SK-N-SH (cell line): ENCODE data around the gene NRN1L. TPM values are rescaled to one million over a fixed set of nuclear protein-coding genes. Genes with fewer than 3 reads are reported as not detected.

Experiments used
- CTCF ChIA-PET: fragments of 300-600, 350-600 bp; formaldehyde crosslinking; extraction: SDS; loops from one replicate; lab custom pipeline; 2021; lab: Yijun Ruan, JAX
- POLR2A ChIA-PET: fragments of 350-600 bp; sonication (Branson Sonifier 250); formaldehyde crosslinking; extraction: SDS; loops from one replicate; lab custom pipeline; 2020; ENCODE audit warnings: antibody characterized with exemption, inconsistent platforms; lab: Yijun Ruan, JAX
- DNase-seq: peaks from one replicate; pipeline ENCODE4 v3.0.0; 2012
- H2AFZ ChIP-seq: fragments of 200-600 bp; sonication (generic); 2 replicates; pipeline ENCODE4 v1.8.1; 2016; ENCODE audit warnings: antibody characterized with exemption, mild to moderate bottlenecking, low read depth
- H3F3A ChIP-seq: fragments of 200-600 bp; sonication (generic); replicated peaks from 2 replicates; pipeline ENCODE3; 2016; ENCODE audit warnings: antibody characterized with exemption, mild to moderate bottlenecking; ENCODE audit not compliant: insufficient read depth
- H3K27ac ChIP-seq, 2 experiments: fragments of 200-500 bp in 1 of 2; fragments of 200-600 bp in 1 of 2; sonication (Bioruptor generic) in 1 of 2; sonication (generic), shearing (Covaris generic) in 1 of 2; 2 replicates each; pipeline versions ENCODE4 v1.5.1 to v1.6.1; 2014 to 2016; ENCODE audit warnings: low read depth in 2 of 2, inconsistent platforms in 1 of 2, low read length in 1 of 2, mild to moderate bottlenecking in 1 of 2, mixed read lengths in 1 of 2
- H3K27me3 ChIP-seq: fragments of 200-600 bp; sonication (generic), shearing (Covaris generic); 2 replicates; pipeline ENCODE4 v1.6.1; 2016; ENCODE audit warnings: mixed run types; ENCODE audit not compliant: insufficient read depth
- H3K36me3 ChIP-seq, 2 experiments: fragments of 200-500 bp in 1 of 2; fragments of 200-600 bp in 1 of 2; sonication (Bioruptor generic) in 1 of 2; sonication (generic) in 1 of 2; replicated peaks in 1 of 2; 2 replicates each; pipeline versions ENCODE3 to v1.5.1; 2014 to 2016; ENCODE audit warnings: low read length in 1 of 2, mild to moderate bottlenecking in 1 of 2; ENCODE audit not compliant: insufficient read depth in 2 of 2, control insufficient read depth in 1 of 2
- H3K4me1 ChIP-seq, 2 experiments: fragments of 200-500 bp in 1 of 2; fragments of 200-600 bp in 1 of 2; sonication (Bioruptor generic) in 1 of 2; sonication (generic), shearing (Covaris generic) in 1 of 2; 2 replicates each; pipeline versions ENCODE4 v1.5.1 to v1.6.1; 2014 to 2016; ENCODE audit warnings: low read depth in 1 of 2, low read length in 1 of 2, mixed run types in 1 of 2; ENCODE audit not compliant: insufficient read depth in 2 of 2, control insufficient read depth in 1 of 2
- H3K4me2 ChIP-seq: fragments of 200-600 bp; sonication (generic), shearing (Covaris generic); 2 replicates; pipeline ENCODE4 v1.6.1; 2017; ENCODE audit warnings: mixed run types
- H3K4me3 ChIP-seq, 2 experiments: fragments of 200-500 bp in 1 of 2; fragments of 200-600 bp in 1 of 2; sonication (Bioruptor generic) in 1 of 2; sonication (generic), shearing (Covaris generic) in 1 of 2; 2 replicates each; pipeline versions ENCODE4 v1.5.1 to v1.8.1; 2014 to 2016; ENCODE audit warnings: low read depth in 2 of 2, inconsistent platforms in 1 of 2, low read length in 1 of 2, mild to moderate bottlenecking in 1 of 2, mixed read lengths in 1 of 2, moderate library complexity in 1 of 2
- H3K79me2 ChIP-seq: fragments of 200-600 bp; sonication (generic); 2 replicates; pipeline ENCODE4 v1.8.1; 2017; ENCODE audit warnings: mild to moderate bottlenecking; ENCODE audit not compliant: insufficient read depth
- H3K9ac ChIP-seq: fragments of 200-600 bp; sonication (generic); 2 replicates; pipeline ENCODE4 v1.6.1; 2017; ENCODE audit warnings: mixed run types
- H3K9me2 ChIP-seq: fragments of 200-600 bp; sonication (generic); 2 replicates; pipeline ENCODE4 v1.6.1; 2017; ENCODE audit warnings: mixed run types
- H3K9me3 ChIP-seq: fragments of 200-600 bp; sonication (generic); 2 replicates; pipeline ENCODE4 v1.6.1; 2017; ENCODE audit warnings: mixed run types, mild to moderate bottlenecking, moderate library complexity
- H4K20me1 ChIP-seq: fragments of 200-600 bp; sonication (generic); 2 replicates; pipeline ENCODE4 v1.6.1; 2017; ENCODE audit warnings: mild to moderate bottlenecking, mixed run types; ENCODE audit not compliant: insufficient read depth
- CHD2 ChIP-seq: fragments of 150-350 bp; IDR thresholded peaks from 2 replicates; pipeline ENCODE4 v1.6.1; 2018; ENCODE audit warnings: low read length; ENCODE audit not compliant: partially characterized antibody
- ELF1 ChIP-seq: IDR thresholded peaks from 2 replicates; pipeline ENCODE4 v1.4.0; 2012
- EP300 ChIP-seq, 2 experiments: IDR thresholded peaks; 2 replicates each; pipeline versions ENCODE4 v1.4.0 to v1.6.1; 2012; ENCODE audit warnings: borderline replicate concordance in 1 of 2, low read depth in 1 of 2, low read length in 1 of 2
- FOSL2 ChIP-seq: IDR thresholded peaks from 2 replicates; pipeline ENCODE4 v1.4.0; 2012; ENCODE audit warnings: low read depth, mild to moderate bottlenecking, moderate library complexity, borderline replicate concordance
- FOXJ3 ChIP-seq: sonication (generic); formaldehyde crosslinking; IDR thresholded peaks from 2 replicates; pipeline ENCODE4 v1.5.1; 2020; ENCODE audit warnings: mild to moderate bottlenecking, missing genetic modification reagents
- GABPA ChIP-seq: IDR thresholded peaks from 2 replicates; pipeline ENCODE4 v1.4.0; 2012; ENCODE audit warnings: low read depth, mild to moderate bottlenecking
- GATA2 ChIP-seq: sonication (generic); formaldehyde crosslinking; IDR thresholded peaks from 2 replicates; pipeline ENCODE4 v1.5.0; 2020; ENCODE audit warnings: mild to moderate bottlenecking, missing genetic modification reagents
- MEF2A ChIP-seq: IDR thresholded peaks from 2 replicates; pipeline ENCODE4 v1.4.0; 2012; ENCODE audit warnings: low read depth, borderline replicate concordance
- NRF1 ChIP-seq: IDR thresholded peaks from 2 replicates; pipeline ENCODE4 v1.6.1; 2012; ENCODE audit warnings: low read depth, mild to moderate bottlenecking, low read length
- RFX5 ChIP-seq: IDR thresholded peaks from 2 replicates; pipeline ENCODE4 v1.6.1; 2012; ENCODE audit warnings: mild to moderate bottlenecking, improper control_type of control experiment, low read length
- RXRA ChIP-seq: IDR thresholded peaks from 2 replicates; pipeline ENCODE4 v1.4.0; 2012; ENCODE audit warnings: low read depth, mild to moderate bottlenecking, borderline replicate concordance
- TAF1 ChIP-seq: IDR thresholded peaks from 2 replicates; pipeline ENCODE4 v1.6.1; 2012; ENCODE audit warnings: low read depth, mild to moderate bottlenecking, low read length, moderate library complexity, borderline replicate concordance
- TCF12 ChIP-seq: IDR thresholded peaks from 2 replicates; pipeline ENCODE4 v1.4.0; 2012
- TEAD4 ChIP-seq: IDR thresholded peaks from 2 replicates; pipeline ENCODE4 v1.4.0; 2012; ENCODE audit warnings: mild to moderate bottlenecking, borderline replicate concordance; ENCODE audit not compliant: insufficient read depth
- WGBS: methylation state at CpG from one replicate; pipeline ENCODE4 v1.1.6; 2017; ENCODE audit warnings: low lambda C conversion rate; 5-methylcytosine and 5-hydroxymethylcytosine counted together
- polyA plus RNA-seq, 3 experiments: library from polyadenylated mRNA; depleted of rRNA; stranded (reverse); fragments of >200 nt; gene quantifications; 2 replicates each; pipeline ENCODE4 v1.2.3, GENCODE V29; 2012
- TF ChIP-seq, protein P1 (sequence below): fragments of 200-600 bp; sonication (generic); IDR thresholded peaks from 2 replicates; pipeline ENCODE4 v1.6.1; 2017; ENCODE audit warnings: antibody characterized with exemption, mild to moderate bottlenecking, moderate library complexity
- TF ChIP-seq, protein P2 (sequence below): IDR thresholded peaks from 2 replicates; pipeline ENCODE4 v1.4.0; 2012; ENCODE audit warnings: low read depth
- TF ChIP-seq, protein P3 (sequence below): IDR thresholded peaks from 2 replicates; pipeline ENCODE4; 2012
- TF ChIP-seq, protein P4 (sequence below): fragments of 150-350 bp; IDR thresholded peaks from 2 replicates; pipeline ENCODE4 v1.6.1; 2016; ENCODE audit warnings: mild to moderate bottlenecking, low read depth, low read length
- TF ChIP-seq, protein P5 (sequence below): fragments of 150-350 bp; IDR thresholded peaks from 2 replicates; pipeline ENCODE4 v1.6.1; 2017; ENCODE audit warnings: antibody characterized with exemption, low read length, low read depth, borderline replicate concordance

NRN1L gene
- polyA plus RNA-seq, 1 of the 3 experiments (the other 2 are of a cell fraction): 0.41 TPM

DNA sequence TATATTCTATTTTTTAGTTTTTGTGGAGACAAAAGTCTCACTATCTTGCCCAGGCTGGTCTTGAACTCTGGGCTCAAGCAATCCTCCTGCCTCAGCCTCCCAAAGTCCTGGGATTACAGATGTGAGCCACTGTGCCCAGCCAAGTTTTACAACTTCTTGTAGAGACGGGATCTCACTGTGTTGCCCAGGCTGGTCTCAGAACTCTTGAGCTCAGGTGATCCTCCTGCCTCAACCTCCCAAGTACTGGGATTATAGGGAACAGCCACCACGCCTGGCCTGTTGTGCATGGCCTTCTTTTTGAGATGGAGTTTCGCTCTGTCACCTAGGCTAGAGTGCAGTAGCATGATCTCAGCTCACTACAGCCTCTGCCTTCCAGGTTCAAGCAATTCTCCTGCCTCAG is 31.0 kb upstream of the NRN1L start:
- no peaks in the 10 kb centered on the region for H3K9me3 ChIP-seq
- no peaks in the 10 kb centered on the region for H3K9me2 ChIP-seq
- no peak for DNase-seq
- peaks cover 95% of the 10 kb centered on the region for H4K20me1 ChIP-seq
- H3K79me2 ChIP-seq: peaks cover 100% of the 10 kb centered on the region
- H3K4me2 ChIP-seq: no peak overlapping the region
- ChIA-PET POLR2A (no interaction called here), CTCF (interaction anchor here (0.7 to 1.3 kb wide), 2 partner anchors 9 to 30 kb away, joined by 3 read pairs; no protein-coding TSS in a partner anchor)
- H3K9ac ChIP-seq: no peak overlapping the region
- H2AFZ ChIP-seq: no peak overlapping the region
- H3K27ac ChIP-seq: no peak overlapping the region
- H3F3A ChIP-seq: peaks cover 12% of the 10 kb centered on the region
- peaks cover 0 to 8% of the 10 kb centered on the region in 2 experiments; a peak in 2 of 4 replicates for H3K4me1 ChIP-seq
- no peaks in the 10 kb centered on the region for H3K27me3 ChIP-seq
- no peak overlapping the region for H3K4me3 ChIP-seq
- 95% methylated on average over 3 of the region's 3 CpGs for WGBS
- no peak for TF ChIP-seq MEF2A
- TF ChIP-seq ELF1: no peak
- no peak for TF ChIP-seq TEAD4
- TF ChIP-seq, protein P1, sequence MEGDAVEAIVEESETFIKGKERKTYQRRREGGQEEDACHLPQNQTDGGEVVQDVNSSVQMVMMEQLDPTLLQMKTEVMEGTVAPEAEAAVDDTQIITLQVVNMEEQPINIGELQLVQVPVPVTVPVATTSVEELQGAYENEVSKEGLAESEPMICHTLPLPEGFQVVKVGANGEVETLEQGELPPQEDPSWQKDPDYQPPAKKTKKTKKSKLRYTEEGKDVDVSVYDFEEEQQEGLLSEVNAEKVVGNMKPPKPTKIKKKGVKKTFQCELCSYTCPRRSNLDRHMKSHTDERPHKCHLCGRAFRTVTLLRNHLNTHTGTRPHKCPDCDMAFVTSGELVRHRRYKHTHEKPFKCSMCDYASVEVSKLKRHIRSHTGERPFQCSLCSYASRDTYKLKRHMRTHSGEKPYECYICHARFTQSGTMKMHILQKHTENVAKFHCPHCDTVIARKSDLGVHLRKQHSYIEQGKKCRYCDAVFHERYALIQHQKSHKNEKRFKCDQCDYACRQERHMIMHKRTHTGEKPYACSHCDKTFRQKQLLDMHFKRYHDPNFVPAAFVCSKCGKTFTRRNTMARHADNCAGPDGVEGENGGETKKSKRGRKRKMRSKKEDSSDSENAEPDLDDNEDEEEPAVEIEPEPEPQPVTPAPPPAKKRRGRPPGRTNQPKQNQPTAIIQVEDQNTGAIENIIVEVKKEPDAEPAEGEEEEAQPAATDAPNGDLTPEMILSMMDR: no peak
- TF ChIP-seq RXRA: no peak
- TF ChIP-seq GATA2 (CRISPR knock-in tag): no peak
- TF ChIP-seq EP300 (IDR thresholded peaks at IDR 0.05; ENCODE audit: borderline replicate concordance in 1 of 2, low read depth in 1 of 2, low read length in 1 of 2): no peak
- TF ChIP-seq NRF1: no peak
- TF ChIP-seq TAF1: no peak
- no peak for TF ChIP-seq FOXJ3 (CRISPR knock-in tag)
- no peak for TF ChIP-seq TCF12
- TF ChIP-seq FOSL2: no peak
- TF ChIP-seq, protein P2, sequence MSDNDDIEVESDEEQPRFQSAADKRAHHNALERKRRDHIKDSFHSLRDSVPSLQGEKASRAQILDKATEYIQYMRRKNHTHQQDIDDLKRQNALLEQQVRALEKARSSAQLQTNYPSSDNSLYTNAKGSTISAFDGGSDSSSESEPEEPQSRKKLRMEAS: no peak
- no peak for TF ChIP-seq CHD2
- TF ChIP-seq, protein P3, sequence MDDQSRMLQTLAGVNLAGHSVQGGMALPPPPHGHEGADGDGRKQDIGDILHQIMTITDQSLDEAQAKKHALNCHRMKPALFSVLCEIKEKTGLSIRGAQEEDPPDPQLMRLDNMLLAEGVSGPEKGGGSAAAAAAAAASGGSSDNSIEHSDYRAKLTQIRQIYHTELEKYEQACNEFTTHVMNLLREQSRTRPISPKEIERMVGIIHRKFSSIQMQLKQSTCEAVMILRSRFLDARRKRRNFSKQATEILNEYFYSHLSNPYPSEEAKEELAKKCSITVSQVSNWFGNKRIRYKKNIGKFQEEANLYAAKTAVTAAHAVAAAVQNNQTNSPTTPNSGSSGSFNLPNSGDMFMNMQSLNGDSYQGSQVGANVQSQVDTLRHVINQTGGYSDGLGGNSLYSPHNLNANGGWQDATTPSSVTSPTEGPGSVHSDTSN: no peak
- H3K36me3 ChIP-seq: peaks cover 0 to 6% of the 10 kb centered on the region in 2 experiments

DNA sequence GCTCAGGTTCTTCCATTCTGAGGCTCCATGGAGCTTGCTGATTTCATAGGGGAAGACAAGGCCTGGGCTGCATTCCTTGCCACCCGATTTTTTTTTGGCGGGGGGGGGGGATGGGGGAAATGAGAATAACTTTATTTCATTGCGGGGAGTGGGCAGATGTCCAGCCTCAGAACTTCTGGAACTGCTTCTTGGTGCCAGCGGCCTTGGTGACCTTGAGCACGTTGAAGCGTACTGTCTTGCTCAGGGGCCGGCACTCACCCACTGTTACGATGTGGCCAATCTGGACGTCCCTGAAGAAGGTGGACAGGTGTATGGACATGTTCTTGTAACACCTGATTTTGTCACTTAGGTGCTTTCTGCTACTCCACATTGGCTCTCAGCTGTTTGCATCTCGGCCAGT is 28.9 kb upstream of the NRN1L start:
- H4K20me1 ChIP-seq: peaks cover 99% of the 10 kb centered on the region
- CTCF ChIA-PET: interaction anchor here (0.6 to 2.0 kb wide), 5 partner anchors 28 to 597 kb away, joined by 3 to 10 read pairs (median 4); partner anchors contain the start of gene NRN1L
- TF ChIP-seq TEAD4 (no peak), TAF1 (no peak), RXRA (no peak), RFX5 (no peak), GABPA (no peak), EP300 (IDR thresholded peaks at IDR 0.05; ENCODE audit: borderline replicate concordance in 1 of 2, low read depth in 1 of 2, low read length in 1 of 2) (no peak)
- TF ChIP-seq, protein P4, sequence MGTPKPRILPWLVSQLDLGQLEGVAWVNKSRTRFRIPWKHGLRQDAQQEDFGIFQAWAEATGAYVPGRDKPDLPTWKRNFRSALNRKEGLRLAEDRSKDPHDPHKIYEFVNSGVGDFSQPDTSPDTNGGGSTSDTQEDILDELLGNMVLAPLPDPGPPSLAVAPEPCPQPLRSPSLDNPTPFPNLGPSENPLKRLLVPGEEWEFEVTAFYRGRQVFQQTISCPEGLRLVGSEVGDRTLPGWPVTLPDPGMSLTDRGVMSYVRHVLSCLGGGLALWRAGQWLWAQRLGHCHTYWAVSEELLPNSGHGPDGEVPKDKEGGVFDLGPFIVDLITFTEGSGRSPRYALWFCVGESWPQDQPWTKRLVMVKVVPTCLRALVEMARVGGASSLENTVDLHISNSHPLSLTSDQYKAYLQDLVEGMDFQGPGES: no peak
- TF ChIP-seq, protein P5, sequence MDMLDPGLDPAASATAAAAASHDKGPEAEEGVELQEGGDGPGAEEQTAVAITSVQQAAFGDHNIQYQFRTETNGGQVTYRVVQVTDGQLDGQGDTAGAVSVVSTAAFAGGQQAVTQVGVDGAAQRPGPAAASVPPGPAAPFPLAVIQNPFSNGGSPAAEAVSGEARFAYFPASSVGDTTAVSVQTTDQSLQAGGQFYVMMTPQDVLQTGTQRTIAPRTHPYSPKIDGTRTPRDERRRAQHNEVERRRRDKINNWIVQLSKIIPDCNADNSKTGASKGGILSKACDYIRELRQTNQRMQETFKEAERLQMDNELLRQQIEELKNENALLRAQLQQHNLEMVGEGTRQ: no peak
- TF ChIP-seq, protein P3: no peak
- TF ChIP-seq, protein P2: no peak

More for the DNA sequence above, 28.9 kb upstream of the NRN1L start:
- Histone ChIP-seq H3K9ac (no peak overlapping the region), H3K9me3 (no peaks in the 10 kb centered on the region), H3K79me2 (peaks cover 100% of the 10 kb centered on the region), H3F3A (peaks cover 12% of the 10 kb centered on the region), H3K4me1 (peaks cover 2 to 8% of the 10 kb centered on the region in 2 experiments; a peak in 2 of 4 replicates), H3K27me3 (no peaks in the 10 kb centered on the region), H3K36me3 (peaks cover 4 to 12% of the 10 kb centered on the region in 2 experiments), H3K4me3 (no peak overlapping the region), H3K4me2 (no peak overlapping the region), H2AFZ (no peak overlapping the region), H3K27ac (no peak overlapping the region), H3K9me2 (no peaks in the 10 kb centered on the region)
- DNase-seq: no peak
- 90% methylated on average over 10 of the region's 10 CpGs for WGBS
- POLR2A ChIA-PET: interaction anchor here (1.7 kb wide), 1 partner anchor 22 kb away, joined by 3 read pairs; no protein-coding TSS in a partner anchor
